ENCODE measurements around the gene TRIM45. TPM values are rescaled to one million over a fixed set of nuclear protein-coding genes. Genes with fewer than 3 reads are reported as not detected.

The TRIM45 gene
- polyA plus RNA-seq, 1 donor from 2014 or later: 0.10 TPM

- Mint-ChIP-seq H3K4me1 (peaks cover 0 to 11% (median 10%) of the 10 kb centered on the region in 3 donors), H3K4me3 (no peak overlapping the region), H3K27me3 (no peaks in the 10 kb centered on the region), H3K36me3 (peaks cover 6% of the 10 kb centered on the region), H3K9me3 (no peaks in the 10 kb centered on the region), H3K27ac (no peak overlapping the region)
These were observed 52.2 kb downstream of the TRIM45 start for GRCh38 chr1:117069220-117069844.

- no peaks in the 10 kb centered on the region for H3K9me3 Mint-ChIP-seq
- H3K4me3 Mint-ChIP-seq: no peak overlapping the region
- H3K4me1 Mint-ChIP-seq: peaks cover 2 to 11% (median 10%) of the 10 kb centered on the region in 3 donors
- H3K36me3 Mint-ChIP-seq: peaks cover 10% of the 10 kb centered on the region
- no peaks in the 10 kb centered on the region for H3K27me3 Mint-ChIP-seq
- no peak overlapping the region for H3K27ac Mint-ChIP-seq
These were observed 53.0 kb downstream of the TRIM45 start for GRCh38 chr1:117068580-117068979.

DNA sequence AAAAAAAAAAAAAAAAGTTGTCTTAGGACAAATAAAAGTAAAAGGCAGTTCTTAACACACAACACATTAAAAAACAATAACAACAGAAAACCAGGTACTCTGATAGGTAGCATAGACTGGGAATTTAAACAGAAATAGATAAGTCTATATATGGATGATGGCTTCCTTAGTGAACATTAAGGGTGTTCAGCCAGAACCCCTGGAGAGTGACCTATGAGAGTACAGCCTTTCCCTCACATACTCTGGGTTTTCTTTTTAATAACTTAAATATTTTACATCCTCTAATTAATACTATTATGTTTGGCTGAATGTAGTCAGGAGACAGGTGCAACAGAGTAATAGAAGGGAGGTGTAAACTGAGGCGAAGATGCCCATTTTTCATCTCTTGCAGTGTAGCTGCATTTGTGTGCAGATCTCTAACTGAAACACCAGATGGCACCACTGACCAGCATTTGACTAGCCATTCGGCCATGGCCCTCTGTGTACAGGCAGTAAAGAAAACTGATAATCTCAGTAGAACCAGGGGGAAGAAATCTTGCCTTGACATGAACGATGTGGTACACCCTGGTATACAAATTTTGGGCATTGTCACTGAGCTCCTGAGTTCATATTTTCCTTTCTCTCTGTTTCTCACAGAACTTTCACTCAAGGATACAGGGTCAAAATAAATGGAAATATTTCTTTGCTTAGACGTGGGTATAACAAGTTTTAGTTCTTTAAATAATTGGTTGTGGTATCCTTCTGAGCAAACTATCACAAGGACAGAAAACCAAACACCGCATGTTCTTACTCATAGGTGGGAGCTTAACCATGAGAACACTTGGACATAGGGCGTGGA lies 53.8 kb downstream of the TRIM45 start:
- H3K27ac Mint-ChIP-seq: no peak overlapping the region
- no peaks in the 10 kb centered on the region for H3K9me3 Mint-ChIP-seq
- H3K27me3 Mint-ChIP-seq: no peaks in the 10 kb centered on the region
- H3K36me3 Mint-ChIP-seq: peaks cover 12% of the 10 kb centered on the region
- peaks cover 6 to 11% (median 10%) of the 10 kb centered on the region in 3 donors for H3K4me1 Mint-ChIP-seq
- H3K4me3 Mint-ChIP-seq: no peak overlapping the region

DNA sequence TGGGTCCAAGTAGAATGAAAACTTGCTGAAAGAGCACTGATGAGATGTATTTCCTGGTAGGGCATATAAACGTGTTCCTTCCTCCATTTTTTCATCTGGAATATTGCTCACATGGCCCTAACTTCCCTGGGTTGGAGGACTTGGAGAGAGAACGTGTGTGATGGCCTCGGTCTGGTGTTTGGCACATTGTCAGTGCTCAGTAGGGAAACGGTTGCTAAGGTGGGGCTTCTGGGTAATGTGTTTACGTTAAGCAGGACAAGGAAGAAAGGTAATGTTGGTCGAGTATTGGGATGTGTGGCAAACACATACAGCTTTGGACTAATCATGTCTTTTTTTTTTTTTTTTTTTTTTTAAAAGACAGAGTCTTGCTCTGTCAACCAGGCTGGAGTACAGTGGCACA lies 55.2 kb downstream of the TRIM45 start:
- Mint-ChIP-seq H3K27me3 (no peaks in the 10 kb centered on the region), H3K36me3 (peaks cover 12% of the 10 kb centered on the region), H3K4me3 (no peak overlapping the region), H3K9me3 (no peaks in the 10 kb centered on the region), H3K27ac (no peak overlapping the region), H3K4me1 (peaks cover 11 to 17% (median 13%) of the 10 kb centered on the region in 3 donors)

GRCh38 chr1:117061986-117062415 lies 59.5 kb downstream of the TRIM45 start:
- H3K27ac Mint-ChIP-seq: no peak overlapping the region
- no peaks in the 10 kb centered on the region for H3K9me3 Mint-ChIP-seq
- H3K4me1 Mint-ChIP-seq: peaks cover 17 to 25% (median 18%) of the 10 kb centered on the region in 3 donors
- H3K36me3 Mint-ChIP-seq: peaks cover 8% of the 10 kb centered on the region
- H3K4me3 Mint-ChIP-seq: no peak overlapping the region
- no peaks in the 10 kb centered on the region for H3K27me3 Mint-ChIP-seq

Other genes starting within 250 kb of the TRIM45 start
- gene PTGFRN, start 211.8 kb downstream of the TRIM45 start, polyA plus RNA-seq: not detected
- 1.8 TPM for gene CD101, start 120.0 kb downstream of the TRIM45 start, polyA plus RNA-seq
- 14.6 TPM for gene TTF2, start 61.4 kb downstream of the TRIM45 start, polyA plus RNA-seq
- not detected for gene VTCN1, start 89.2 kb upstream of the TRIM45 start, polyA plus RNA-seq
- 15.4 TPM for gene MAN1A2, start 245.7 kb upstream of the TRIM45 start, polyA plus RNA-seq